Measurements from ENCODE around the gene ACE2.

GRCh38 chrX:15547356-15547755 is 53.4 kb downstream of the ACE2 start:
- TF ChIP-seq CTCF (IDR thresholded peaks at IDR 0.05; ENCODE audit: poor library complexity) (no peak), EZH2phosphoT487 (IDR thresholded peaks at IDR 0.05; ENCODE audit: low read depth, severe bottlenecking, unreplicated experiment) (no peak)

All from hepatocyte (in vitro differentiated cells).